Spinal cord (tissue), 10 donors: ENCODE data around the gene ATP9B. TPM values are rescaled to one million over a fixed set of nuclear protein-coding genes. Genes with fewer than 3 reads are reported as not detected.
A peak's percentile ranks its signal among the peaks of the same experiment; 100 is the strongest.

Experiments
- DNase-seq, 6 donors: peaks; one replicate each; pipeline versions ENCODE4 v3.0.0 to v3.0.0-alpha.2; 2013 to 2015; ENCODE audit warnings: low spot score in 6 of 6, low read depth in 4 of 6
- H3K27ac ChIP-seq: one replicate; pipeline ENCODE4 v1.5.1; 2013; ENCODE audit warnings: low read depth, low read length, control low read depth
- H3K27me3 ChIP-seq: one replicate; pipeline ENCODE4 v1.6.1; 2013; ENCODE audit warnings: low read length; ENCODE audit not compliant: control insufficient read depth, insufficient read depth
- H3K36me3 ChIP-seq: one replicate; pipeline ENCODE4 v1.6.1; 2013; ENCODE audit warnings: low read length; ENCODE audit not compliant: control insufficient read depth, insufficient read depth
- H3K4me1 ChIP-seq: one replicate; pipeline ENCODE4 v1.6.1; 2013; ENCODE audit warnings: low read length; ENCODE audit not compliant: control insufficient read depth, insufficient read depth
- H3K4me3 ChIP-seq: one replicate; pipeline ENCODE4 v1.5.1; 2013; ENCODE audit warnings: low read depth, low read length, control low read depth
- H3K9me3 ChIP-seq: one replicate; pipeline ENCODE4 v1.6.1; 2013; ENCODE audit warnings: low read length; ENCODE audit not compliant: control insufficient read depth, insufficient read depth
- WGBS: methylation state at CpG from one replicate; pipeline ENCODE4 v1.1.5; 2013; ENCODE audit warnings: missing lambda C conversion rate; ENCODE audit not compliant: insufficient coverage; 5-methylcytosine and 5-hydroxymethylcytosine counted together
- long read RNA-seq, 4 donors: transcript quantifications; one replicate each; lab custom pipeline, GENCODE V29; 2026
- polyA plus RNA-seq, 2 donors: library from polyadenylated mRNA; unstranded; fragments of 120-200 nt; gene quantifications; one replicate each; pipeline ENCODE4 v1.2.1, GENCODE V29; 2013; ENCODE audit not compliant: insufficient read length in 2 of 2
- total RNA-seq, 2 donors: library from RNA; depleted of rRNA in 1 of 2; stranded (reverse); fragments of 120-200 nt in 1 of 2; fragments of >200 nt in 1 of 2; gene quantifications; one replicate each; pipeline versions ENCODE4 v1.2.3 to v1.2.4, GENCODE V29; 2013 to 2014
- donor health status: healthy.

Gene ATP9B
- total RNA-seq, result 10 to 100 TPM; 36.2 to 72.7 TPM
- 10 to 100 TPM; 19.5 to 35.0 TPM for polyA plus RNA-seq
- long read RNA-seq, donor 1, full-length matches to known transcripts, result 2 of 2 reads
- long read RNA-seq, donor 1, partial matches to known transcripts, result 0 of 2 reads
- long read RNA-seq, donor 1, other reads (novel, unspliced or antisense), result 0 of 2 reads
- long read RNA-seq, donor 2, partial matches to known transcripts, result 0 of 1 reads
- long read RNA-seq, donor 2, other reads (novel, unspliced or antisense), result 0 of 1 reads
- long read RNA-seq, donor 3, result 0 reads
- long read RNA-seq, donor 4, full-length matches to known transcripts, result 2 of 7 reads
- long read RNA-seq, donor 4, partial matches to known transcripts, result 5 of 7 reads
- long read RNA-seq, donor 4, other reads (novel, unspliced or antisense), result 0 of 7 reads

- Histone ChIP-seq H3K36me3 (peaks cover 9% of the 10 kb centered on the region), H3K27me3 (no peaks in the 10 kb centered on the region), H3K4me1 (peaks cover 6% of the 10 kb centered on the region), H3K27ac (peak within 1 kb of the TSS; percentile 88), H3K9me3 (peaks cover 1% of the 10 kb centered on the region), H3K4me3 (peak within 1 kb of the TSS; percentile 61)
- DNase-seq, result peak; percentile 98 to 100 (median 98)
- WGBS, result under 1% methylated on average over 108 of the region's 112 CpGs
Measured at GRCh38 chr18:79068937-79069716, at the start of gene ATP9B. ATP9B (plus strand) TSS chr18:79069394; CDS start chr18:79069411, 17 bp downstream.

- no peak for DNase-seq
- H3K9me3 ChIP-seq, result no peaks in the 10 kb centered on the region
- no peaks in the 10 kb centered on the region for H3K36me3 ChIP-seq
- no peak overlapping the region for H3K4me3 ChIP-seq
- 86% methylated on average over 5 of the region's 7 CpGs for WGBS
- no peaks in the 10 kb centered on the region for H3K27me3 ChIP-seq
- H3K27ac ChIP-seq, result no peak overlapping the region
- H3K4me1 ChIP-seq, result no peaks in the 10 kb centered on the region
Measured at GRCh38 chr18:79019881-79020280, 49.3 kb upstream of the ATP9B start.

- H3K4me1 ChIP-seq, result no peaks in the 10 kb centered on the region
- H3K27ac ChIP-seq, result no peak overlapping the region
- H3K4me3 ChIP-seq, result no peak overlapping the region
- no peaks in the 10 kb centered on the region for H3K36me3 ChIP-seq
- DNase-seq, result no peak
- H3K9me3 ChIP-seq, result peaks cover 2% of the 10 kb centered on the region
- WGBS, result 96% methylated on average over 22 of the region's 25 CpGs
- no peaks in the 10 kb centered on the region for H3K27me3 ChIP-seq
Measured at GRCh38 chr18:79022603-79023002, 46.6 kb upstream of the ATP9B start.

- Histone ChIP-seq H3K27ac (no peak overlapping the region), H3K27me3 (no peaks in the 10 kb centered on the region), H3K9me3 (peaks cover 2% of the 10 kb centered on the region), H3K4me1 (no peaks in the 10 kb centered on the region), H3K36me3 (no peaks in the 10 kb centered on the region), H3K4me3 (no peak overlapping the region)
- WGBS, result no CpG with 5 or more reads among the region's 5 CpGs
- no peak for DNase-seq
Measured at GRCh38 chr18:79026491-79026890, 42.7 kb upstream of the ATP9B start.

- WGBS, result 91% methylated on average over 7 of the region's 9 CpGs
- DNase-seq, result no peak
- Histone ChIP-seq H3K36me3 (no peaks in the 10 kb centered on the region), H3K4me3 (no peak overlapping the region), H3K4me1 (no peaks in the 10 kb centered on the region), H3K27me3 (no peaks in the 10 kb centered on the region), H3K27ac (no peak overlapping the region), H3K9me3 (peaks cover 2% of the 10 kb centered on the region)
Measured at GRCh38 chr18:79030680-79031079, 38.5 kb upstream of the ATP9B start.

GRCh38 chr18:79042276-79042675, 26.9 kb upstream of the ATP9B start:
- no peak for DNase-seq
- Histone ChIP-seq H3K4me3 (no peak overlapping the region), H3K9me3 (no peaks in the 10 kb centered on the region), H3K27ac (no peak overlapping the region), H3K27me3 (no peaks in the 10 kb centered on the region), H3K4me1 (no peaks in the 10 kb centered on the region), H3K36me3 (no peaks in the 10 kb centered on the region)
- no CpG with 5 or more reads among the region's 5 CpGs for WGBS

- Histone ChIP-seq H3K4me3 (no peak overlapping the region), H3K27ac (no peak overlapping the region), H3K9me3 (no peaks in the 10 kb centered on the region), H3K4me1 (no peaks in the 10 kb centered on the region), H3K36me3 (no peaks in the 10 kb centered on the region), H3K27me3 (no peaks in the 10 kb centered on the region)
- no peak for DNase-seq
- no CpG with 5 or more reads among the region's 5 CpGs for WGBS
Measured at GRCh38 chr18:79043288-79043687, 25.9 kb upstream of the ATP9B start.

- no peaks in the 10 kb centered on the region for H3K9me3 ChIP-seq
- no peaks in the 10 kb centered on the region for H3K36me3 ChIP-seq
- H3K4me3 ChIP-seq, result no peak overlapping the region
- no peaks in the 10 kb centered on the region for H3K27me3 ChIP-seq
- DNase-seq, result no peak
- WGBS, result 75% methylated on average over 14 of the region's 14 CpGs
- no peaks in the 10 kb centered on the region for H3K4me1 ChIP-seq
- H3K27ac ChIP-seq, result no peak overlapping the region
Measured at GRCh38 chr18:79046522-79046921, 22.7 kb upstream of the ATP9B start.

- H3K9me3 ChIP-seq, result no peaks in the 10 kb centered on the region
- H3K4me1 ChIP-seq, result no peaks in the 10 kb centered on the region
- H3K27me3 ChIP-seq, result no peaks in the 10 kb centered on the region
- DNase-seq, result no peak
- H3K36me3 ChIP-seq, result no peaks in the 10 kb centered on the region
- H3K4me3 ChIP-seq, result no peak overlapping the region
- no peak overlapping the region for H3K27ac ChIP-seq
- 96% methylated on average over 36 of the region's 36 CpGs for WGBS
Measured at GRCh38 chr18:79047556-79048244, 21.5 kb upstream of the ATP9B start.
